MM.1S (cell line): ENCODE results near the gene PDIK1L.

Source experiments
- EZH2 ChIP-seq: fragments of 300-600 bp; sonication (generic); optimal IDR thresholded peaks from 2 replicates; pipeline ENCODE3; 2017; ENCODE audit warnings: low read depth, mild to moderate bottlenecking, antibody characterized with exemption, low read length, mixed read lengths
- EZH2phosphoT487 ChIP-seq: fragments of 300-600 bp; sonication (generic); IDR thresholded peaks from 2 replicates; pipeline ENCODE4 v1.6.1; 2018; ENCODE audit warnings: antibody characterized with exemption, low read length
- TF ChIP-seq, protein P1 (sequence below): fragments of 300-600 bp; sonication (generic); IDR thresholded peaks from 2 replicates; pipeline ENCODE4 v1.5.1; 2016; ENCODE audit warnings: antibody characterized with exemption, low read length, mixed read lengths

DNA sequence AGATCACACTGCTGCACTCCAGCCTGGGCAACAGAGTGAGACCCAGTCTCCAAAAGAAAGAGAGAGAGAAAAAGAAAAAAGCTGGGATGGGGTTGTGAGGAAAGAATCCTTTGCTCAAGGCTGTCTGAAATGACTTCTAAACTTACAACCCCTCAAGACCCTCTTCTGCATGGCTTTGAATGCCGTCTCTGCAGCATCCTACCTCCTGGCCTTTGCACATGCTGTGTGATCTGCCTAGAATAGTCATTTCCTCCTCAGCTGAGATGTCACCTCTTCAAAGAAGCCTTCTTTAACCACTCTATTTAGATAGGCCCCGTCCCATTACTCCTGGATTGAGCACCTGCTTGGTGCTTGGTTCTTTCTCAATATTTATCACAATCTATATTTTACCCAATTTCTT, 26.8 kb upstream of the PDIK1L start:
- TF ChIP-seq, protein P1, sequence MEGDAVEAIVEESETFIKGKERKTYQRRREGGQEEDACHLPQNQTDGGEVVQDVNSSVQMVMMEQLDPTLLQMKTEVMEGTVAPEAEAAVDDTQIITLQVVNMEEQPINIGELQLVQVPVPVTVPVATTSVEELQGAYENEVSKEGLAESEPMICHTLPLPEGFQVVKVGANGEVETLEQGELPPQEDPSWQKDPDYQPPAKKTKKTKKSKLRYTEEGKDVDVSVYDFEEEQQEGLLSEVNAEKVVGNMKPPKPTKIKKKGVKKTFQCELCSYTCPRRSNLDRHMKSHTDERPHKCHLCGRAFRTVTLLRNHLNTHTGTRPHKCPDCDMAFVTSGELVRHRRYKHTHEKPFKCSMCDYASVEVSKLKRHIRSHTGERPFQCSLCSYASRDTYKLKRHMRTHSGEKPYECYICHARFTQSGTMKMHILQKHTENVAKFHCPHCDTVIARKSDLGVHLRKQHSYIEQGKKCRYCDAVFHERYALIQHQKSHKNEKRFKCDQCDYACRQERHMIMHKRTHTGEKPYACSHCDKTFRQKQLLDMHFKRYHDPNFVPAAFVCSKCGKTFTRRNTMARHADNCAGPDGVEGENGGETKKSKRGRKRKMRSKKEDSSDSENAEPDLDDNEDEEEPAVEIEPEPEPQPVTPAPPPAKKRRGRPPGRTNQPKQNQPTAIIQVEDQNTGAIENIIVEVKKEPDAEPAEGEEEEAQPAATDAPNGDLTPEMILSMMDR: no peak
- TF ChIP-seq EZH2: no peak
- no peak for TF ChIP-seq EZH2phosphoT487
